Stimulated activated CD4-positive, alpha-beta T cell treated with anti-CD3 and anti-CD28 coated beads, Interleukin-12 subunit alpha, Interleukin-12 subunit beta, amount 100 ng/mL, for 48 hours (primary cell): ENCODE data around the gene NDUFS3.
"Not testable (repeated sequence)": the region's sequence is repeated elsewhere in the genome, so short reads cannot be mapped to it uniquely, and the experiment has no call there.

Experiments used
- DNase-seq, 3 donors: peaks; one replicate each; pipeline ENCODE4 v3.0.0-alpha.2; 2020; ENCODE audit warnings: low read depth in 2 of 3, low spot score in 1 of 3

Gene NDUFS3

GRCh38 chr11:47558695-47559094, 20.2 kb upstream of the NDUFS3 start:
- DNase-seq, result no peak

GRCh38 chr11:47560426-47560825, 18.4 kb upstream of the NDUFS3 start:
- DNase-seq, result no peak

- not testable (repeated sequence) for DNase-seq
Observed at GRCh38 chr11:47562393-47562792, 16.5 kb upstream of the NDUFS3 start.

GRCh38 chr11:47564366-47564765, 14.5 kb upstream of the NDUFS3 start:
- not testable (repeated sequence) for DNase-seq

GRCh38 chr11:47564933-47565339, 13.9 kb upstream of the NDUFS3 start:
- DNase-seq, result no peak

- peak; percentile 37 to 67 (median 50) for DNase-seq
Observed at GRCh38 chr11:47565340-47566148, 13.3 kb upstream of the NDUFS3 start, which contains the start of gene PTPMT1. TSS of gene PTPMT1 (plus strand) at chr11:47565599. CDS start at chr11:47565623, 24 bp downstream.

- no peak for DNase-seq
Observed at GRCh38 chr11:47566149-47566698, 12.7 kb upstream of the NDUFS3 start.

- no peak for DNase-seq
Observed at GRCh38 chr11:47569646-47570045, 9.2 kb upstream of the NDUFS3 start.

- no peak for DNase-seq
Observed at GRCh38 chr11:47570651-47571356, 8.1 kb upstream of the NDUFS3 start.

GRCh38 chr11:47571357-47571729, 7.5 kb upstream of the NDUFS3 start:
- no peak for DNase-seq

GRCh38 chr11:47571895-47572294, 7.0 kb upstream of the NDUFS3 start:
- no peak for DNase-seq

- DNase-seq, result no peak
Observed at GRCh38 chr11:47572715-47573255, 6.1 kb upstream of the NDUFS3 start.

GRCh38 chr11:47573321-47573720, 5.6 kb upstream of the NDUFS3 start:
- DNase-seq, result no peak

- DNase-seq, result no peak
Observed at GRCh38 chr11:47577460-47578041, 1.3 kb upstream of the NDUFS3 start.

GRCh38 chr11:47583844-47584243, 5.0 kb downstream of the NDUFS3 start:
- DNase-seq, result no peak

- no peak for DNase-seq
Observed at GRCh38 chr11:47586098-47586855, 7.4 kb downstream of the NDUFS3 start, which contains the start of gene FAM180B. TSS of gene FAM180B (plus strand) at chr11:47586678. CDS start at chr11:47586769, 91 bp downstream.

- DNase-seq, result no peak
Observed at GRCh38 chr11:47587039-47587716, 8.3 kb downstream of the NDUFS3 start.

- no peak for DNase-seq
Observed at GRCh38 chr11:47587723-47588326, 9.0 kb downstream of the NDUFS3 start.

- DNase-seq, result no peak
Observed at GRCh38 chr11:47589118-47589517, 10.2 kb downstream of the NDUFS3 start.

GRCh38 chr11:47589584-47589976, 10.7 kb downstream of the NDUFS3 start:
- DNase-seq, result no peak
